HG03097 (cell line): ENCODE results near the gene GRIPAP1.
A peak's percentile ranks its signal among the peaks of the same experiment; 100 is the strongest.

Source experiments
- ATAC-seq: cut with Tn5 transposase; IDR thresholded peaks from one replicate; pipeline ENCODE4 v1.9.1; 2021; ENCODE audit not compliant: unreplicated experiment, low FRiP score

Gene GRIPAP1

GRCh38 chrX:48961585-48962091 is 40.4 kb downstream of the GRIPAP1 start:
- ATAC-seq: no peak

- ATAC-seq: no peak
Measured at GRCh38 chrX:48960291-48960690, 41.8 kb downstream of the GRIPAP1 start.

GRCh38 chrX:48958635-48959094 is 43.4 kb downstream of the GRIPAP1 start:
- no peak for ATAC-seq

- ATAC-seq: peak; percentile 82
Measured at GRCh38 chrX:48957827-48958634, 44.0 kb downstream of the GRIPAP1 start.

GRCh38 chrX:48957477-48957826 is 44.6 kb downstream of the GRIPAP1 start, which contains the start of gene OTUD5:
OTUD5 (minus strand) TSS chrX:48957607; CDS start chrX:48957570, 37 bp downstream.
- peak; percentile 31 for ATAC-seq

- ATAC-seq: peak; percentile 4
Measured at GRCh38 chrX:48956728-48957414, 45.2 kb downstream of the GRIPAP1 start.

- ATAC-seq: no peak
Measured at GRCh38 chrX:48948589-48948988, 53.5 kb downstream of the GRIPAP1 start.

GRCh38 chrX:48945517-48946348 is 56.3 kb downstream of the GRIPAP1 start:
- no peak for ATAC-seq

GRCh38 chrX:48942895-48943294 is 59.2 kb downstream of the GRIPAP1 start:
- no peak for ATAC-seq

- ATAC-seq: no peak
Measured at GRCh38 chrX:48940404-48940955, 61.6 kb downstream of the GRIPAP1 start.

GRCh38 chrX:48939524-48940228 is 62.4 kb downstream of the GRIPAP1 start:
- no peak for ATAC-seq

- ATAC-seq: peak; percentile 46
Measured at GRCh38 chrX:48938721-48939425, 63.2 kb downstream of the GRIPAP1 start.

- ATAC-seq: peak; percentile 47
Measured at GRCh38 chrX:48937054-48937907, 64.8 kb downstream of the GRIPAP1 start.

- ATAC-seq: peak; percentile 6
Measured at GRCh38 chrX:48936429-48937053, 65.5 kb downstream of the GRIPAP1 start.

- ATAC-seq: no peak
Measured at GRCh38 chrX:48935301-48935670, 66.8 kb downstream of the GRIPAP1 start.

GRCh38 chrX:48934581-48935300 is 67.3 kb downstream of the GRIPAP1 start:
- no peak for ATAC-seq

- no peak for ATAC-seq
Measured at GRCh38 chrX:48933757-48934156, 68.3 kb downstream of the GRIPAP1 start.
